Activated T-cell treated with anti-CD3 and anti-CD28 coated beads, Interleukin-2, amount 50 U/mL, for 24 hours (primary cell): Measurements from ENCODE around the gene USP30.

Source experiments
- DNase-seq: peaks from one replicate; pipeline ENCODE4 v3.0.0-alpha.2; 2020
- H3K27ac Mint-ChIP-seq: 2 replicates; pipeline ENCODE4 v1.8.0; 2020; ENCODE audit warnings: mild to moderate bottlenecking, mixed read lengths
- H3K27me3 Mint-ChIP-seq: 2 replicates; pipeline ENCODE4 v1.8.0; 2020; ENCODE audit warnings: mixed read lengths
- H3K36me3 Mint-ChIP-seq: 2 replicates; pipeline ENCODE4 v1.8.0; 2020; ENCODE audit warnings: low read depth, mixed read lengths
- H3K4me1 Mint-ChIP-seq: 2 replicates; pipeline ENCODE4 v1.8.0; 2020; ENCODE audit warnings: low read depth, mixed read lengths
- H3K4me3 Mint-ChIP-seq: 2 replicates; pipeline ENCODE4 v1.8.0; 2020; ENCODE audit warnings: mild to moderate bottlenecking, moderate library complexity, mixed read lengths
- H3K9me3 Mint-ChIP-seq: 2 replicates; pipeline ENCODE4 v1.8.0; 2020; ENCODE audit warnings: mixed read lengths

USP30 gene

GRCh38 chr12:109120095-109120494 is 67.7 kb downstream of the USP30 start:
- Mint-ChIP-seq H3K27me3 (no peaks in the 10 kb centered on the region), H3K27ac (no peak overlapping the region), H3K9me3 (no peaks in the 10 kb centered on the region), H3K4me3 (no peak overlapping the region), H3K36me3 (no peaks in the 10 kb centered on the region), H3K4me1 (peaks cover 9% of the 10 kb centered on the region)
- DNase-seq = no peak

GRCh38 chr12:109120557-109120956 is 68.2 kb downstream of the USP30 start:
- DNase-seq = no peak
- H3K9me3 Mint-ChIP-seq = no peaks in the 10 kb centered on the region
- H3K4me3 Mint-ChIP-seq = no peak overlapping the region
- H3K4me1 Mint-ChIP-seq = peaks cover 6% of the 10 kb centered on the region
- H3K36me3 Mint-ChIP-seq = no peaks in the 10 kb centered on the region
- H3K27ac Mint-ChIP-seq = no peak overlapping the region
- no peaks in the 10 kb centered on the region for H3K27me3 Mint-ChIP-seq

- no peak for DNase-seq
- Mint-ChIP-seq H3K27me3 (no peaks in the 10 kb centered on the region), H3K27ac (no peak overlapping the region), H3K4me1 (no peaks in the 10 kb centered on the region), H3K36me3 (no peaks in the 10 kb centered on the region), H3K4me3 (no peak overlapping the region), H3K9me3 (no peaks in the 10 kb centered on the region)
These were observed 69.0 kb downstream of the USP30 start for GRCh38 chr12:109121346-109121880.

GRCh38 chr12:109124878-109125648 is 72.7 kb downstream of the USP30 start:
- Mint-ChIP-seq H3K9me3 (no peaks in the 10 kb centered on the region), H3K4me1 (no peaks in the 10 kb centered on the region), H3K36me3 (no peaks in the 10 kb centered on the region), H3K27me3 (no peaks in the 10 kb centered on the region), H3K4me3 (no peak overlapping the region), H3K27ac (no peak overlapping the region)
- no peak for DNase-seq

GRCh38 chr12:109125791-109126190 is 73.4 kb downstream of the USP30 start:
- Mint-ChIP-seq H3K36me3 (no peaks in the 10 kb centered on the region), H3K9me3 (no peaks in the 10 kb centered on the region), H3K4me3 (no peak overlapping the region), H3K4me1 (no peaks in the 10 kb centered on the region), H3K27ac (no peak overlapping the region), H3K27me3 (no peaks in the 10 kb centered on the region)
- DNase-seq = no peak

- DNase-seq = no peak
- H3K27ac Mint-ChIP-seq = no peak overlapping the region
- H3K4me3 Mint-ChIP-seq = no peak overlapping the region
- no peaks in the 10 kb centered on the region for H3K4me1 Mint-ChIP-seq
- H3K36me3 Mint-ChIP-seq = no peaks in the 10 kb centered on the region
- H3K27me3 Mint-ChIP-seq = no peaks in the 10 kb centered on the region
- H3K9me3 Mint-ChIP-seq = no peaks in the 10 kb centered on the region
These were observed 74.4 kb downstream of the USP30 start for GRCh38 chr12:109126784-109127183.

GRCh38 chr12:109127533-109128242 is 75.3 kb downstream of the USP30 start:
- no peak overlapping the region for H3K27ac Mint-ChIP-seq
- H3K27me3 Mint-ChIP-seq = no peaks in the 10 kb centered on the region
- no peaks in the 10 kb centered on the region for H3K36me3 Mint-ChIP-seq
- H3K4me3 Mint-ChIP-seq = no peak overlapping the region
- no peaks in the 10 kb centered on the region for H3K4me1 Mint-ChIP-seq
- DNase-seq = no peak
- no peaks in the 10 kb centered on the region for H3K9me3 Mint-ChIP-seq

GRCh38 chr12:109130297-109131153 is 78.1 kb downstream of the USP30 start:
- no peak overlapping the region for H3K27ac Mint-ChIP-seq
- H3K36me3 Mint-ChIP-seq = no peaks in the 10 kb centered on the region
- H3K4me1 Mint-ChIP-seq = no peaks in the 10 kb centered on the region

GRCh38 chr12:109131154-109132050 is 79.0 kb downstream of the USP30 start:
- Mint-ChIP-seq H3K27me3 (no peaks in the 10 kb centered on the region), H3K9me3 (peaks cover 2% of the 10 kb centered on the region), H3K36me3 (no peaks in the 10 kb centered on the region), H3K4me3 (no peak overlapping the region), H3K27ac (no peak overlapping the region), H3K4me1 (no peaks in the 10 kb centered on the region)
- DNase-seq = no peak

More at GRCh38 chr12:109130297-109131153, 78.1 kb downstream of the USP30 start:
- peaks cover 1% of the 10 kb centered on the region for H3K9me3 Mint-ChIP-seq
- H3K4me3 Mint-ChIP-seq = no peak overlapping the region
- no peaks in the 10 kb centered on the region for H3K27me3 Mint-ChIP-seq
- DNase-seq = no peak

GRCh38 chr12:109134186-109134917 is 82.0 kb downstream of the USP30 start:
- H3K9me3 Mint-ChIP-seq = peaks cover 2% of the 10 kb centered on the region
- peaks cover 4% of the 10 kb centered on the region for H3K27me3 Mint-ChIP-seq
- no peak overlapping the region for H3K4me3 Mint-ChIP-seq
- H3K4me1 Mint-ChIP-seq = no peaks in the 10 kb centered on the region
- no peak overlapping the region for H3K27ac Mint-ChIP-seq
- no peaks in the 10 kb centered on the region for H3K36me3 Mint-ChIP-seq
- DNase-seq = no peak

- Mint-ChIP-seq H3K4me3 (no peak overlapping the region), H3K4me1 (no peaks in the 10 kb centered on the region), H3K9me3 (peaks cover 2% of the 10 kb centered on the region), H3K27ac (no peak overlapping the region), H3K36me3 (no peaks in the 10 kb centered on the region), H3K27me3 (peaks cover 4% of the 10 kb centered on the region)
- no peak for DNase-seq
These were observed 84.7 kb downstream of the USP30 start for GRCh38 chr12:109137055-109137454.
